GM21825 (cell line): ENCODE data around the gene ITIH5.
"Not testable (repeated sequence)": the region's sequence is repeated elsewhere in the genome, so short reads cannot be mapped to it uniquely, and the experiment has no call there.

Experiments
- ATAC-seq: cut with Tn5 transposase; IDR thresholded peaks from one replicate; pipeline ENCODE4 v1.9.1; 2021; ENCODE audit warnings: mild to moderate bottlenecking, moderate library complexity; ENCODE audit not compliant: unreplicated experiment

Gene ITIH5

DNA sequence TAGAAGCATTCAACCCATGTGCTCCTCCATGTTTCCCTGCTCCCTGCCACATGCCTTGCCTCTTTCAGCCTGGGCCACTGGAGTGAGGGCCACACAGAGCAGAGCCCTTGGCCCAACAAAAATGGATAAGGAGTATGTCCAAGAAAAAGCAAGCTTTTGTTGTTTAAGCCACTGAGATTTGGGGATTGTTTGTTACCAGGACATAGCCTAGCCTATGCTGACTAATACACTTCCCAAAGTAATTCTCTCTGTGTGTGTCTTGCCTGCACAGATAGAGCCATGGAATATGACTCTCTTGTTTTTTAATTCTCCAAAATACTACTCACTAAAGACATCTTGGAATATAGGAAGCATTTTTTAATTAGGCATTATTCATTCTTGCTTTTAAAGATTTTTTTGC lies 22.8 kb upstream of the ITIH5 start:
- no peak for ATAC-seq

GRCh38 chr10:7687228-7687907 lies 20.6 kb upstream of the ITIH5 start:
- ATAC-seq, result peak; percentile 94

DNA sequence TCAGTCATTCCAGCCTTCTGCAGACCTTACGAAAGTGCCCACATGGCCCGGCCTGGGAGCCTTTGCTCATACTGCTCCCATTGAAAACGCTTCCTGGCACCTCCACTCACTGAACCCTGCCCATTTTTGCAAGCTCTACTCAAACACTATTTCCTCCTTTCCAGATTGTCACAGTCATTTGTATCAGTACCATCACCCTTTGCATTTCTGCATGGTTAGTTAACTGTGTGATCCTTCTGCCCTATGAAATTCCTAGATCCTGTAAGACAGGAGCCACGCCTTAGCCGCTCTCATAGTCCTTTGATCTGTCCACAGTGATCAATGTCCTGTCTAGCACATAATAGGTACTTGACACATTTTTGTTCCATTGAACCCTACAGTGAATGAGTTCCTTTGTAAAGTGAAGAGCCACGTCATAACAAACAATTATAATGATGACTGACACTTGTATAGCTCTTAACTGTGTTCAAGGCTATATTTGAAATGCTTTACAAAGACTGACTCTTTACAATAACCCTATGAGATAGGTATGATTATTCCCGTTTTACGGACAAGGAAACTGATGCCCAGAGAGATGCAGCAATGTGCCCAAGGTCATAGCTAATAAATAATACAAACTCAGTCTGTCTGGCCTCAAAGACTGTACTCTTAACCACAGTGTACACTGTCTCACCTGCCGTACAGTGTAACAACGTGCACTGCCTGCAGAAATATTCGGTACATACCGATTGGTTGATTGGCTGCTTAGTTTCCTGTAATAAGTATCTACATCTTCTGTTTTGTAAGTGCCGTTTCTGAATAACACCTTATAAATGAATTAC lies 19.8 kb upstream of the ITIH5 start:
- ATAC-seq, result no peak

GRCh38 chr10:7680078-7680477 lies 13.3 kb upstream of the ITIH5 start:
- ATAC-seq, result not testable (repeated sequence)

DNA sequence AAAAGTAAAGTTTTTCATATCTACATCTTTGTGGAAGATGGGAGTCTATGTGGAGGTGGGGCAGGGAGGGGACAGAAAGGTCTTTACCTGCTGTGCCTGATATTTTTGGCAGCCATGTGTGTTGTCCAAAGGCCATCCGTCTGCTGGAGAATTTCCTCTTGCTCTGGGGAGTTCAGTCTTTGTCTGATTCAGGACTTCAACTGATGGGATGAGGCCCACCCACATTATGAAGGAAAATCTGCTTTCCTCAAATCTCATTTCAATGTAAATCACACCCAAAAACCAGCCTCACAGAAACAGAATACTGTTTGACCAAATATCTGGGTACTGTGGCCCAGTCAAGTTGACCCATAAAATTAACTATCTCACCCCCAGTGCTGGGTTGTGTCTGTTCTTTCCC lies 12.5 kb upstream of the ITIH5 start:
- ATAC-seq, result no peak

DNA sequence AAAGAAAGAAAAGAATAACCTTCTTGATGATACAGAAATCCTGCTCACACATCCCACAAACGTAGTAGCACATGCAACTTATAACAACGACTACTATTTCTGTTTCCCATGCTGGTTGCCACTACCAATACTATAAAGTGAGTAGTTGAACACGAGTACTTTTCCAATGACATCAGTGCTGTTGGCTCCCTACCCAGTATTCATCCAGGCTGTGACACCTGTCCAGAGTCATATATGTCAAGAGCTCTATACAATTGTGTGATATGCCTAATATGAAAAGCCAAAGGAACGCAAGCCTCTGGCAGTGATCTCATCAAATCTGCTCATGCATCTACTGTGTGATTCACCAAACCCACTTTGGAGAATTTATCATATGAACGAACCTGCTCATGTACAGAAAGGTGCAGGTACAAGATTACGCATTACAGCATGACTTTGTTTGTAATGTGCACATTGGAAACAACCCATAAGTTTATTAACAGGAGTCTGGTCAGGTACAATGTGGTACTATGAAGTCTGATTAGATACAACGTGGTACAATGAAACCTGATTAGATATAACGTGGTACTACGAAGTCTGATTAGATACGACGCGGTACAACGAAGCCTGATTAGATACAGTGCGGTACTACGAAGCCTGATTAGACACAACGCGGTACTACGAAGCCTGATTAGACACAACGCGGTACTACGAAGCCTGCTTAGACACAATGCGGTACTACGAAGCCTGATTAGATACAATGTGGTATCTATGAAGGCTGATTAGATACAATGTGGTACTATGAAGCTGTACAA lies 5.8 kb upstream of the ITIH5 start:
- ATAC-seq, result no peak

GRCh38 chr10:7670157-7670556 lies 3.4 kb upstream of the ITIH5 start:
- ATAC-seq, result no peak

GRCh38 chr10:7667262-7668141 lies 736 bp upstream of the ITIH5 start:
- no peak for ATAC-seq

- no peak for ATAC-seq
Measured at GRCh38 chr10:7665767-7666166, 999 bp downstream of the ITIH5 start.

- no peak for ATAC-seq
Measured at GRCh38 chr10:7664707-7665106, 2.1 kb downstream of the ITIH5 start.

DNA sequence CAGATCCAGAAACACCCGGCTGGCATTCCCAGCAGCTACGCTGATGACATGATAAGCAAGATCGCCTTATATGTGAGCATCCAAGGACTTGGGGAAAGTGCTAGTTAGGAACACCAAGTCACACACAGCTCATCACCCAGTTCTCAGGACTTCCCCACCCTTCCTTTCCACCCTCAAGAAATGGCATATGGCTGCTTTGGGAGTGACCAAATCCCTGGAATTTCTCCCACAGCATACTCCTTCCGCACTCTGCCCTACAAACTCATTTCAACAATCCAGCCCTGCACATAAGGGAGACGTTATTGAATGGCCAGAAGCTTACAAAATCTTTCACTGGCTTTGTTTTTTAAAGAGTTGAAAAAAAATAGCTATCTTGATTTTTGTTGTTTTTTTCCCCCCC lies 4.2 kb downstream of the ITIH5 start:
- ATAC-seq, result no peak

GRCh38 chr10:7659560-7659959 lies 7.2 kb downstream of the ITIH5 start:
- no peak for ATAC-seq

- no peak for ATAC-seq
Measured at GRCh38 chr10:7657552-7657951, 9.2 kb downstream of the ITIH5 start.

DNA sequence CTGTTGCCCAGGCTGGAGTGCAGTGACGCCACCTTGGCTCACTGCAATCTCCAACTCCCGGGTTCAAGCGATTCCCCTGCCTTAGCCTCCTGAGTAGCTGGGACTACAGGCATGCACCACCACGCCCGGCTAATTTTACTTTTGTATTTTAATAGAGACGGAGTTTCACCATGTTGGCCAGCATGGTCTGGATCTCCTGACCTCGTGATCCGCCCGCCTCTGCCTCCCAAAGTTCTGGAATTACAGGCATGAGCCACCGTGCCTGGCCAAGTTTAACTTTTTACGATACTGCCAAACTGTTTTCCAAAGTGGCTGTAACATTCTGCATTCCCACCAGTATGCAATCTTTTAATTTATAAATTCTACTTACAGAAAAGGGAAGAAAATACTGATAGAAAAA lies 9.7 kb downstream of the ITIH5 start:
- not testable (repeated sequence) for ATAC-seq

- no peak for ATAC-seq
Measured at GRCh38 chr10:7651853-7652470, 14.8 kb downstream of the ITIH5 start.

DNA sequence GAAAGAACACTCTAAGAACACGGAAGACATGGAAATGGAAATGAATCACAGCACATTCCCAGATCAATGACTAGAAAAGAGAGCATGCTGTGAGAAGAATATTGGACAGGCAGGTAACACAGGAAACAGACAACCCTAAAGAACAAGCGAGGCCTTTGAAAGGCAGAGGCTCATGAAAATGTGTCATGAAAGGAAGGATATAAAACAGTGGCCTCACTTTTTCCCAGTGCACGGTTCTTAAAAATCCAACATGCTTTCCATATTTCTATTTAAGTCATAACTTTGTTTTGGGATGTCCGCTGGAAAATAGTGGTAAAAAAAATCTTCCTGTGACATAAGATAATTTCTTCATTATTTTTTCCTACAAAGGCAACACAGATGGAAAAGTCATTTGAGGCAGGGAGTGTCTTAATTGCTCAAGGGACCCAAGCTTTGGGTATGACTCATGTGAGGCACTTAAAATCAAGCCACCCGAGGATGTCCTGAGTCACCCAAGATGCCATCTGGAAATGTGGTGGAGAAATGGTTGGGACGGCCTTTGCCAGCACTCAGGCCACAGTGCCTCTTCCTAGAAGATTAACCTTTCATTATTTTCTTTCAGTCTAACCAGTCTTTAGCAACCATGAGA lies 17.0 kb downstream of the ITIH5 start:
- no peak for ATAC-seq

GRCh38 chr10:7647062-7647664 lies 19.6 kb downstream of the ITIH5 start:
- no peak for ATAC-seq

DNA sequence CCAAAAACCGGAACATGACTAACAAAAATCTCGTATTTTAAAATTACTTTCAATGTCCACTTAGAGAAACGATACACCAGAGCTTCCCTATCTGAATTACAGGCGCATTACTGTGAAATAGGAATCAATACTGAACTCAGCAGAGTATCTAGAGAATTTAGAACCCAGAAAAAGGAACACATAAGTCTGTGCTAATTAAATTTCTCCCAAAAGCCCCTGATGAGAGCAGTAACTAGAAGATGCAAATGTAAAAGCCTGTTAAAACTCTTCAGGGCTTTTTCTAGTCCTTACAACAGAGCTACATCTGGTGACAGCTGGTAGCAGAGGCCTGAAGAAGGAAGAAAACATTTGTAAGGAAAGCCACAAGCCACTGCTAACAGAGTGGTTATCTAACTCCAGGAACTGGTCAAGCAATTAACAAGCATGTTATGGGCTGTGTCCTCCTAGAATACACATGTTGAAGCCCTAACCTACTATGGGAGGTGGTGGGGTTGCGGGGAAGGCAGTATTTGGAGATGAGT lies 24.2 kb downstream of the ITIH5 start:
- ATAC-seq, result no peak
